GM19452 (cell line): ENCODE data around the gene CD33.

ENCODE experiments used
- ATAC-seq: cut with Tn5 transposase; IDR thresholded peaks from one replicate; pipeline ENCODE4 v1.9.1; 2021; ENCODE audit not compliant: unreplicated experiment

The CD33 gene

GRCh38 chr19:51258165-51259160 is 33.6 kb downstream of the CD33 start:
- ATAC-seq, result no peak

GRCh38 chr19:51259348-51260245 is 34.7 kb downstream of the CD33 start:
- ATAC-seq, result no peak

- ATAC-seq, result no peak
Observed at GRCh38 chr19:51263808-51264207, 38.9 kb downstream of the CD33 start.

- no peak for ATAC-seq
Observed at GRCh38 chr19:51271067-51271466, 46.2 kb downstream of the CD33 start.

- ATAC-seq, result no peak
Observed at GRCh38 chr19:51272183-51272810, 47.4 kb downstream of the CD33 start.

GRCh38 chr19:51274049-51274770 is 49.3 kb downstream of the CD33 start:
- ATAC-seq, result no peak

GRCh38 chr19:51277112-51277511 is 52.2 kb downstream of the CD33 start:
- no peak for ATAC-seq

- no peak for ATAC-seq
Observed at GRCh38 chr19:51282335-51282734, 57.5 kb downstream of the CD33 start.

GRCh38 chr19:51285682-51286081 is 60.8 kb downstream of the CD33 start:
- ATAC-seq, result no peak
